NCI-H2081 (cell line): Measurements from ENCODE around the gene SIGLEC9.

Experiments
- DNase-seq, 2 experiments: peaks; one replicate each; lab custom pipeline; 2025; lab: John Stamatoyannopoulos, UW

Gene SIGLEC9

DNA sequence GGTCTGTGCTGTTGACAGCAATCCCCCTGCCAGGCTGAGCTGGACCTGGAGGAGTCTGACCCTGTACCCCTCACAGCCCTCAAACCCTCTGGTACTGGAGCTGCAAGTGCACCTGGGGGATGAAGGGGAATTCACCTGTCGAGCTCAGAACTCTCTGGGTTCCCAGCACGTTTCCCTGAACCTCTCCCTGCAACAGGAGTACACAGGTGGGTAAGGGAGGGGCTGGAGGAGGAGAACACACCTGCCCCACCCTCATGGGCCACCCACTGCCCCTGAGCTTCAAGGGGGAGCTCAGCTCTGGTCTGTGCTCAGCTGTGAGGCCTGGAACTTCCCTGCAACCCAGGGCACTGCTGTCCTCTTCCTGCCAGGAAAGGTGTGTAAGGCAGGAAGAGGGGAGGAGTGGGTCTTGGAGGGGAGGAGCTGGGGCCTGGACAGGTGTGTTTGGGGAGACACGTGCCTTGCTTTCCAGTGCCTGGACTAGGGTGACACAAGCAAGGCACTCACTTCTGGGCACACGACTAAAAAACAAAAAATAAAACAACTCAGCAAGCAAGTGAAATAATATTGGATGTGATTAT is 21.3 kb downstream of the SIGLEC9 start:
- no peak for DNase-seq

DNA sequence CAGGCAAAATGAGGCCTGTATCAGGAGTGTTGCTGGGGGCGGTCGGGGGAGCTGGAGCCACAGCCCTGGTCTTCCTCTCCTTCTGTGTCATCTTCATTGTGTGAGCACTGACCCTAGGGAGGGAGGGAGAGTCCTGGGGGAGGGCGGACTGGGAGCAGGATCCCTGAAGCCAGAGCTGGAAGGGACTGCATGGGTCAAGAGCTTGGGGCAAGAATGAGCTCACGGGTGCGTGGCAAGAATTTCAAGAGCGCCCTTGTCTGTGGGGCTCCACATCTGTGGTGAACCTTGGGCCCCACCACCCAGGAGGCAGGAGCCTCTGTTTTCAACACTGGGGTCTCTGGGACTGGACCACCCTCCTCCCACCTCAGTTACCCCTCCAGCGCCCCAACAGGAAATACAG is 22.0 kb downstream of the SIGLEC9 start:
- no peak for DNase-seq

DNA sequence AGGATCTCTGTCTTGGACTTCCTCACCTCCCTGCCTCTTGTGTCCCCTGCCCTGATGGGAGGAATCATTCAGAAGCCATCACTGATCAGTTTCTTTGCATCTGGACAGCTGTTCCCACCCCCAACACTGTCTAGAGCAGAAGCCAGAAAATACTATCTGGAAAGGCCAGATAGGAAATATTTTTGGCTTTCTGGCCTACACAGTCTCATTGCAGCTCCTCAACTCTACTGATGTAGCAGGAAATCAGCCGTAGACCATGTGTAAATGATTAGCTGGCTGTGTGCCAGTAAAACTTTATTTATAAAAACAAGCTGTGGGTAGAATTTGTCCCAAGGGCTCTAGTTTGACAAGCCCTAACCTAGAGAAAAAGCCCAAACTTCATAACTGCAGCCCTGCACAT is 23.0 kb downstream of the SIGLEC9 start:
- DNase-seq, result no peak

DNA sequence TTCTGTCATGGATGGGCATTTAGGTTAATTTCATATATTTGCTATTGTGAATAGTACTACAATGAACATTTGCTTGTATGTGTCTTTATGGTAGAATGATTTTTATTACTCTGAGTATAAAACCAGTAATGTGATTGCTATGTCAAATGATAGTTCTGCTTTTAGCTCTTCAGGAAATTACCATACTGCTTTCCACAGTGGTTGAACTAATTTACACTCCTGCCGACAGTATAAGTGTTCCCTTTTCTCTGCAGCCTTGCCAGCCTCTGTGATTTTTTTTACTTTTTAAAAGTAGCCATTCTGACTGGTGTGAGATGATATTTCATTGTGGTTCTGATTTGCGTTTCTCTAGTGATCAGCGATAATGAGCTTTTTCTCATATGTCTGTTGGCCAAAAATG is 23.9 kb downstream of the SIGLEC9 start:
- DNase-seq, result no peak

DNA sequence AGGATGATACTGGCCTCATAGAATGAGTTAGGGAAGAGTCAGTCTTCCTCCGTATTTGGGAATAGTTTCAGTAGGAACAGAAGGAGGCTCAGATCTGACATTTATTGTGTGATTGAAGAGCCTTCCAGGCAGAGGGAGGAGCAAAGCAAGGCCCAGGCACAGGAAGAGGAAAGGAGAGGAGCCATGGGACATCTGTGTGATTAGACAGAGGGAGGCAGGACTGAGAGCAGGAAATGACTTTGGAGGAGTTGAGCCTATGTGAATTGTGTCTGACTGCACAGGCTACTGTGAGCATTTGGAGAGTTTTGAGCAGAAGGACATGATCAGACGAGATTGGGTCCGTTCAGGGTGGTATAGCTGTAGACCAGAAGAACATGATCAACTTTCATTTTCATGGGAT is 25.9 kb downstream of the SIGLEC9 start:
- DNase-seq, result no peak

DNA sequence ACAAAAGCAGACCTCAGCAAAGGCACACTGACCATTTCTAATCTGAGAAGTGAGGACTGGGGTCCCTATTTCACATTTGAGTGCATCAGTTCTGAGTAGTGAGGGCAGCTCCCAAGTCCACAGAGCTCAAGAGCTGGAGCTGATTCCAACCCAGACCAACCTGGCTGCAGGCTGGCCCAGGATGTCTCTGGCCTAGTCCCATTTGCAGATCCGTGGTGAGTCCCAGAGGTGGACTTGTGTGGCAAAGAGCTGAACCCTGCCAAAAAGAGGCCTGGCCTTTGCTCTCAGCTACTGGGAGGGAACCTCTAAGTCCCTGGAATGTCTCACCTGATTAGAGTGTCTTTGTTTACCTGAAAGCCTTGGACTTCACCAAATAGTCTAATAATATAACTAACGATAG is 32.0 kb downstream of the SIGLEC9 start:
- DNase-seq, result no peak

DNA sequence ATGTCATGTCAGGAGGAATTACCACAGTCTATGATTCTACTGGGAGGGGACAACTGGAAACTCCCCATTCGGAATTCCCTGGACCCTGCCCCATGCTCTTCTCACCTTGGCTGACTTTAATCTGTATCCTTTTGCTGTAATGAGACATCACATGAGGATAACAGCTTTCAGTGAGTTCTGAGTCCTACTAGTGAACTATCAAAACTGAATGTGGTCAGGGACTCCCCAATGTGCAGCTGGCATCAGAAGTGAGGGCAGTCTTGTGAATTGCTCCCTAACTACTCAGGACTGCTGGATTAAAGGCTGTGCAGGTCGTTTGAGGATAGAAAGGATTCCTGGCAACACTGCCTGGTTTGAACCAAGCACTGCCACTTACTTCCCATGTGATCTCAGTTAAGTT is 32.6 kb downstream of the SIGLEC9 start:
- no peak for DNase-seq

DNA sequence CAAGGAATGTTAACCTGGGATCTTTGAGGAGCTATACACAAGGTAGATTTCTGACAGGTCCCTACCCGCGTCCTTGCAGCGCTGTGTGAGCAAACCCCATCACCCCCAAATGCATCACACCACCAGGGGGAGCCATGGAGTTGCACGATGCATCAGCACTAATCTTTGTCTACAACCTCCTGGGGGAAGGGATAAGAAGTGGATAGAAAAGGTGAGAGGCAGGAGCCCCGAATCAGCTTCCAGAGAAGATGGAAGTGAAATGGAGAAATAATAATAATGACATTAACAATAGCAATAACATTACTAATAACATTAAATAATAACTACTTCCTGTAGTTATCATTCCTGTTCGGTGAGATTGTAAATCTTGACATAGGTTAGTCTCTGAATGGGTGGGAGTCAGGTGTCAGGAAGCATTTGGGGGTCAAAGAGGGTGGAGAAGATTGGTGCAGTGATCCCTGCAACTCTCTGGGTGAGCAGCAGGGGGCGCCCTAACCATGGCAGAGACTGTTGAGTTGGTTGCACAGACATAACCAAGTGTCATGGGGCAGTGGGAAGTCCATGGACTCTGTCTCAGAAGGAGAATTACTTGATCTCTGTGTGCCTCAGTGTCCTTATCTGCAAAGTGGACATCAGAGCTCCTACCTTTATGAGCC is 33.9 kb downstream of the SIGLEC9 start:
- peak; percentile 4 to 15 for DNase-seq

DNA sequence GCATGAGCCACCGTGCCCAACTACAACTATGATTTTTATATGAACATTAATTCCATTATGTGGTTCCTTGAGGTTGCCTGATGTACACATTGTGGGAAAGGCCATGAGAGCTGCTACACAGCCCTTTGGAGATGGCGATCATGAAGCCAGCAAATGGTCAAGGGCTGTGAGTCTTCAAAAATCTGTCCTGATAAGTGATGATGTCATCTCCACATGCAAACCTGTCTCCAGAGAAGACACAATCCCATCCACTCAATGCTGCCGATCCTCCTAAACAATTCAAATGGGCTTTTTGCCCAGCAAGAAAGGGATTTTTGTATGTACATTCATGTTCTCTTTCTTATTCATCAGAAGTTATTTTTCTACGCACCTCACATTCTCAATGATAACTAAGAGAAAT is 35.0 kb downstream of the SIGLEC9 start:
- no peak for DNase-seq

DNA sequence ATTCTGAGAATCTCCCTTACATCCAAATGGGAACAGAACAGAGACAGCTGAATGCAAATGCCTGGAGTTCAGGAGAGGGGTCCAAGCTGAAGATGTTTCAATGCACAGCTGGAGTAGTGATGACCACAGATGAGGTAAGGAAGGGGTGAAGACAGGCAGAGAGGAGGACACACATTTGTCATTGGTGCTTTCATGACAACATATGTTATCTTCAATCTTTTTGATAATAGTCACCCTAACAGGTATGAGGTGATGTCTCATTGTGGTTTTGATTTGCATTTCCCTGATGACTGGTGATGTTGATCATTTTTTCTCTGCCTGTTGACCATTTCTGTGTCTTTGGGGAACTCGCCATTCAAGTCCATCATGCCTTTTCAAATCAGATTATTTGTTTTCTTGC is 36.6 kb downstream of the SIGLEC9 start:
- no peak for DNase-seq

DNA sequence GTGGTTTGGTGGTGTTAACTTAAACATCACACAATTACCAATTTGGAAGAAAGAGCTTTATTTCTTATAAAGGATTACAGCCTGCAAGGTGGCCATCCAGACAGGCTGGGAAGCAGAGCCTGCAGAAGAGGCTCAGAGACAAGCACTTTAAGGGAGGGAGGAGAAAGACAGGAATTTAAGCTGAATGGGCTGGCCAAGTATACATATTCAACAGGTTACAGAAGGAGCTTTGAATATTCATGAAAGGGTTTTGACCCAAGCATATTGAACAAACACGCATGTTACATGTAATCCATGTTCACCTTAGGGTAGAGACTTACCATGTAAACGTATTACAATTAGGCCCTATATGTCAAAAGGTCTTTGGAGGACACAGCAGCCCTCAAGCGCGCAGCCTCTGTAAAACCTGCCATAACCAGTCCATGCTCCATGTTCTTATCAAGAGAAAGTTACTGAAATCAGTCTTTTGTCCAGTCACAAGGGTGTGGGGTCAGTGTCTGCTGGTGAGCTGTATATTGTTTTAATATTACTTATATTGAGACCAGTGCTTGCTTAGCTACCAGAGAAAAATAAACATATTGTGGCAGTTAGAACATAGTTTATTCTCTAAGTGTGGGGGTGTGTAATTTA is 37.3 kb downstream of the SIGLEC9 start:
- no peak for DNase-seq

DNA sequence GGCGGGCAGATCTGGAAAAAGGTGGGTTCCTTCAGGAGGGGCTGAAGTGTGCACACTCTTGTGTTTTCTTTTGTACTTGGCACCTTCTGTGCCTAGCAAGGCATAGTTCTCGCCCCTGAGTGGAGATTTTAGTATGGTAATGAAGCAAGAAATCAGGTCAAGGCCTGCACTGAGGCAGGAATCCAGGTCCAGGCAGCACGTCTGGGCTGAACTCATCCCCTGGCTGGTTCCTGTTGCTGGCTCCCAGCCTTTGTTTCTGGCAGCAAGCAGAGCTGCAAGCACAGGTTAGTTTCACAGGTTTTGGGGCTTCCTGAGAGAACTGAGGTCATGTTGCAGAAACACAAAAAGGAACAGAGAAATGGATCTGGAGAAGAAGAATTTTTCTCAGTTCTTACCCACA is 38.6 kb downstream of the SIGLEC9 start:
- no peak for DNase-seq

DNA sequence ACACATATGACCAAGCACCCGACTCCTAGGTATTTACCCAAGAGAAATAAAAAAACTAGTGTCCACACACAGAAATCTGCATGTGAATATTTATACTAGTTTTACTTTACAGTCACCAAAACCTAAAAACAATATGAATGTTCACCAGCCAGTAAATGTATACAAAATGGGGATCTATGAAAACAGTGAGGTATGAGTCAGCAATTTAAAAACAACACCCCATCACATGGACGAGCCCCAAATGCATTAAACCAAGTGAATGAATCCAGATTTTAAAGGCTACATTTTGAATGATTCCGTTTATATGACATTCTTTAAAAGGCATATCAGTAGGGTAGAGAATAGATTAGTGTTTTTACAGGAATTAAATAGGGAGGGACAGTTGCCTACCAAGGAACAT is 39.5 kb downstream of the SIGLEC9 start:
- DNase-seq, result no peak

DNA sequence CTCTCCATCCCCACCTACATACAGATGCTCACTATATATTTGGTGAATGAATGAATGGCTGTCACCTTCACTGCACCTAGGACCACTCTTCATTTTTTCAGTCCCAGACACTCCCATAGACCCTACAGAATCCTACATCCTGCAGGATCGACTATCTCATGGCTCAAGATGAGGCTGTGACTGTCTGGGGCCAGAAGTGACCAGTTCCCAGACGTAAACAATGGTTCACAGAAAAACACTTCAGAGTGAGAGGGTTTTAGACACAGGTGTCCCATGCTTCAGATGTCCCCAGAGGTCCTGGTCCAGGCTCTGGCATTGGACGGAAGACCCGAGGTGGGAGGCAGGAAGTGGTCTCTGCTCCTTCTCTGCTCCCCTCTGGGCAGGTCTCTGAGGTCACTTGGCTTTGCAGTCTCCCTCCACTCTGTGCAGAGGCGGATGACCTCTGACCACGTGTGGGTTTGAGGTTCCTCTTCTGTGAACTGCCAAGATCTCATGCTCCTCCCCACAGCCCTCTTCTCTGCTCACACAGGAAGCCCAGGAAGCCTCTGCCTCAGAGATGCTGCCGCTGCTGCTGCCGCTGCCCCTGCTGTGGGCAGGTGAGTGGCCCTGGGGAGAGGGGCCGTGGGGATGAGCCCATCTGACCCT is 42.3 kb downstream of the SIGLEC9 start:
- DNase-seq, result no peak

DNA sequence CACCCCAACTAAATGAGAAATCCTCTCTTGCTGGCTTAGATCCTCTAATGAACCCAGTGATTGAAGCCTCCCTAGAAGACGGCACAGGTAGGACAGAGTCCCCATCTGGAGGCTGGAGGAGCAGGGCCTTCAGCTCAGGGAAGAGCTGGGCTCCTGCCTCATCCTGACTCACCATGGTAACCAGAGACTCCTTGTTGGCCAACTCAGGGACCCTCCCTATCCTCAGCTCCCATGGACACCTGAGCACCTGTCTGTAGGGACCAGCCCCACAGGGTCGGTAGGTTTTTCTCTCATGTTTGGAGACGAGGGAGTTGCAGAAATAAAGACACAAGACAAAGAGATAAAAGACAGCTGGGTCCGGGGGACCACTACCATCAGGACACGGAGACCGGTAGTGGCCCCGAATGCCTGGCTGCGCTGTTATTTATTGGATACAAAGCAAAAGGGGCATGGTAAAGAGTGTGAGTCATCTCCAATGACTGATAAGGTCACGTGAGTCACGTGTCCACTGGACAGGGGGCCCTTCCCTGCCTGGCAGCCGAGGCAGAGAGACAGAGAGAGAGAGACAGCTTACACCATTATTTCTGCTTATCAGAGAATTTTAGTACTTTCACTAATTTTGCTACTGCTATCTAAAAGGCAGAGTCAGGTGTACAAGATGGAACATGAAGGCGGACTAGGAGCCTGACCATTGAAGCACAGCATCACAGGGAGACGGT is 44.0 kb downstream of the SIGLEC9 start:
- no peak for DNase-seq

DNA sequence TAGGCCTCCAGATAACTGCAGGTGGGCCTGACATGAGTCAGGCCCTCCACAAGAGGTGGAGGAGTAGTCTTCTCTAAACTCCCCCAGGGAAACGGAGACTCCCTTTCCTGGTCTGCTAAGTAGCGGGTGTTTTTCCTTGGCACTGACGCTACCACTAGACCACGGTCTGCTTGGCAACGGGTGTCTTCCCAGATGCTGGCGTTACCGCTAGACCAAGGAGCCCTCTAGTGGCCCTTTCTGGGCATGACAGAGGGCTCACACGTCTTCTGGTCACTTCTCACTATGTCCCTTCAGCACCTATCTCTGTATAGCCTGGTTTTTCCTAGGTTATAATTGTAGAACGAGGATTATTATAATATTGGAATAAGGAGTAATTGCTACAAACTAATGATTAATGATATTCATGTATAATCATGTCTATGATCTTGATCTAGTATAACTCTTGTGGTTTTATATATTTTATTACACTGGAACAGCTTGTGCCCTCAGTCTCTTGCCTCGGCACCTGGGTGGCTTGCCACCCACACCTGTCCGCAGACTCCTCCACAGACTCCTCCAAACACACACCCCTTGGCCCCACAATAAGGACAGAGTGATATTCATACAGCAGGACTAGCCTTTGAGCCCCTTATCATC is 44.7 kb downstream of the SIGLEC9 start:
- peak; percentile 39 to 47 for DNase-seq

DNA sequence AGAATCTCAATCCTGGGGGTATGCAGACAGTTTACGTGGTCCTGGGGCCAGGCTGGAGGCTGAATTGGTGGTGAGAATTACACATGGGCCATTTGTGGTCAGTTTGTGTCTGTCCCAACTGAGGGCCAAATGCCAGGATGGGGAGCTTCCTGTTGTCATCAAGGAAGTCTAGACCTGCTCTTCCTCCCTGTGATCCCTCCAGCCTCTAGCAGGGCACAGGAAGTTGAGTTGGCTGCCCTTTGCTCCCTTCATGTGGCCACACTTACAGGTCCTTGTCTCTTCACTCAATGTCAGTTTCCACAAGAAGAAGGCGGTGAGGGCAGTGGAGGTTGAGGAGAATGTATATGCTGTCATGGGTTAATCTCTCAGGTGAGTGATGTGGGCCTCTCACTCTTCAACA is 47.5 kb downstream of the SIGLEC9 start:
- DNase-seq, result no peak

DNA sequence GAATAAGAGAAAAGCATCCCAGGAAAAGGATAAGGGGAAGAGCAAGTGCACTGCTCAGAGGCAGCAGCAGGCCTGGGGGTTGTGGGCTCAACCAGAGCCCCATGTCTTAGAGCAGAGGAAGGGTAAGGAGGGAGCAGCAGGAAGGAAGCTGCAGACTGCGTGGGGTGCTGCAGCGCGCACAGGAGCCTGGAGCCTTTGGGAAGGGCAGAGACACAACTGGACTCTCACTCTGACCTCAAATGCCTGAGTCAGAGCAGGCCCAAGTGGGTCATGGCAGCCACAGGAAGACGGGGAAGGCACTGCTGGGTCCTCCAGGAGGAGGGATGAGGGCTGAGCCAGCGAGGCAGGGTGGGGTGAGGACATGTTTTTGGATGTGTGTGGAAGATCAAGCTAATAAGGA is 49.0 kb downstream of the SIGLEC9 start:
- DNase-seq, result no peak

DNA sequence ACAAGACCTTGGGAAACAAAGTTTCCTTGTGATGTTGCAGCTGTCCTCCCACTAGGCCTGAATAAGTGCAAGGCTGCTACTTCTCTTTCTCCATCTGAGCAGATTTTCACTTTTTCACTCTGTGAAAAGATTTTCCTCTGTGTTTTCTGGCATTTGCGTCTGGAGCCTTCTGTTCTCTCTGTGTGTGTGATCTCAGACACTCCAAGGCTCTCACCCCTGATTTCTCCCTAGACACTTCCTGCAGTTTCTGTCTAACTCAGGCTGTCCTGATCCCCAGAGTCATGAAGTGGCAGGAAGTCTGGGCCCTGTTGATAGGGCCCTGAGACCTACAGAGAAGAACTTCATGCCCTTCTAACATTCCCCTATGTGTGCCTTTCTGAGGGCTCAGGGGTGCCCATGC is 54.5 kb downstream of the SIGLEC9 start:
- DNase-seq, result no peak
